A673 (cell line): ENCODE data around the gene PLCD3.

Source experiments
- EZH2 ChIP-seq: fragments of 200-600 bp; sonication (generic); IDR thresholded peaks from 2 replicates; pipeline ENCODE4 v1.6.1; 2017; ENCODE audit warnings: borderline replicate concordance, low read depth, mild to moderate bottlenecking, mixed read lengths, antibody characterized with exemption, low read length; ENCODE audit not compliant: poor library complexity, severe bottlenecking
- TF ChIP-seq, protein P1 (sequence below): fragments of 300-800, 200-600 bp; sonication (generic); conservative IDR thresholded peaks from 2 replicates; pipeline ENCODE4 v1.5.1; 2017; ENCODE audit warnings: low read depth, mild to moderate bottlenecking, antibody characterized with exemption, low read length, moderate library complexity, mixed read lengths

DNA sequence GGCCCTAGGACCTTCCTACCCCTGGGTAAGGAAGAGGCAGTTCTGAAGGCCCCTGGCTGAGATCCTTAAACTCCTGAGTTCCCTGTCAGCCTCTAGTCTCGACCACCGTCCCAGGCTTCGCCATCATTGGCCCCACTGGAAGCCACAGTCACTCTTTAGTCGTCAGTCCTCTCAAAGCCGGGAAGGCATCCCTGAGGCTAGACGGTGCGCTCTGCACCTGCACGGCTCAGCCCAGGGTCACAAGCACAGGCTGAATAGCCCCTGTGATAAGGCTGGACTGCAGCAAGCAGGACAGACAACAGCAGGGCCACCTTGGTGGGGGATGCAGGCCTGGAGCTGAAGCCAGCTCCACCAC, 12.7 kb upstream of the PLCD3 start:
- TF ChIP-seq, protein P1, sequence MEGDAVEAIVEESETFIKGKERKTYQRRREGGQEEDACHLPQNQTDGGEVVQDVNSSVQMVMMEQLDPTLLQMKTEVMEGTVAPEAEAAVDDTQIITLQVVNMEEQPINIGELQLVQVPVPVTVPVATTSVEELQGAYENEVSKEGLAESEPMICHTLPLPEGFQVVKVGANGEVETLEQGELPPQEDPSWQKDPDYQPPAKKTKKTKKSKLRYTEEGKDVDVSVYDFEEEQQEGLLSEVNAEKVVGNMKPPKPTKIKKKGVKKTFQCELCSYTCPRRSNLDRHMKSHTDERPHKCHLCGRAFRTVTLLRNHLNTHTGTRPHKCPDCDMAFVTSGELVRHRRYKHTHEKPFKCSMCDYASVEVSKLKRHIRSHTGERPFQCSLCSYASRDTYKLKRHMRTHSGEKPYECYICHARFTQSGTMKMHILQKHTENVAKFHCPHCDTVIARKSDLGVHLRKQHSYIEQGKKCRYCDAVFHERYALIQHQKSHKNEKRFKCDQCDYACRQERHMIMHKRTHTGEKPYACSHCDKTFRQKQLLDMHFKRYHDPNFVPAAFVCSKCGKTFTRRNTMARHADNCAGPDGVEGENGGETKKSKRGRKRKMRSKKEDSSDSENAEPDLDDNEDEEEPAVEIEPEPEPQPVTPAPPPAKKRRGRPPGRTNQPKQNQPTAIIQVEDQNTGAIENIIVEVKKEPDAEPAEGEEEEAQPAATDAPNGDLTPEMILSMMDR = no peak
- TF ChIP-seq EZH2 = no peak
